SU-DHL-6 (cell line): ENCODE measurements around the gene AFAP1L1.

Source experiments
- H2AFZ ChIP-seq: fragments of 200-600 bp; sonication (generic); 2 replicates; pipeline ENCODE4 v1.6.1; 2014; ENCODE audit warnings: low read depth, mild to moderate bottlenecking, moderate library complexity, mixed read lengths, antibody characterized with exemption, low read length; ENCODE audit not compliant: severe bottlenecking
- H3F3A ChIP-seq: fragments of 200-600 bp; shearing (Covaris generic); 2 replicates; pipeline ENCODE4 v1.6.0; 2016; ENCODE audit warnings: antibody characterized with exemption, mild to moderate bottlenecking; ENCODE audit not compliant: insufficient read depth
- H3K27ac ChIP-seq: fragments of 200-600 bp; sonication (generic); 2 replicates; pipeline ENCODE4 v1.5.1; 2016; ENCODE audit warnings: low read depth, mild to moderate bottlenecking, low read length, moderate library complexity, mixed read lengths
- H3K27me3 ChIP-seq: fragments of 200-600 bp; sonication (generic), shearing (Covaris generic); 2 replicates; pipeline ENCODE4 v1.6.0; 2014; ENCODE audit warnings: mild to moderate bottlenecking, low read length
- H3K36me3 ChIP-seq: fragments of 200-600 bp; sonication (generic); 2 replicates; pipeline ENCODE4 v1.6.1; 2014; ENCODE audit warnings: mild to moderate bottlenecking, low read length, mixed read lengths
- H3K4me2 ChIP-seq: fragments of 300-600, 200-600 bp; shearing (Covaris generic), sonication (generic); 2 replicates; pipeline ENCODE4 v1.6.0; 2014; ENCODE audit warnings: low read length, low read depth, mild to moderate bottlenecking; ENCODE audit not compliant: poor library complexity, severe bottlenecking
- H3K4me3 ChIP-seq: fragments of 200-600 bp; sonication (generic); 2 replicates; pipeline ENCODE4 v1.5.1; 2014; ENCODE audit warnings: antibody characterized with exemption, low read length, mild to moderate bottlenecking, mixed read lengths; ENCODE audit not compliant: insufficient read depth, poor library complexity, severe bottlenecking
- H3K79me2 ChIP-seq: fragments of 200-600 bp; sonication (generic); 2 replicates; pipeline ENCODE4 v1.6.1; 2014; ENCODE audit warnings: mild to moderate bottlenecking, low read length, moderate library complexity; ENCODE audit not compliant: insufficient read depth
- H3K9ac ChIP-seq: fragments of 200-600 bp; sonication (generic); 2 replicates; pipeline ENCODE4 v1.7.0; 2014; ENCODE audit warnings: mild to moderate bottlenecking, low read length
- H3K9me2 ChIP-seq: fragments of 200-600 bp; sonication (generic); replicated peaks from 2 replicates; pipeline ENCODE4 v1.6.1; 2014; ENCODE audit warnings: low read length; ENCODE audit not compliant: insufficient read depth
- H3K9me3 ChIP-seq: fragments of 200-600 bp; sonication (generic); 2 replicates; pipeline ENCODE4 v1.6.1; 2014; ENCODE audit warnings: low read length, mixed read lengths; ENCODE audit not compliant: insufficient read depth
- H4K20me1 ChIP-seq: fragments of 200-600 bp; sonication (generic); 2 replicates; pipeline ENCODE4 v1.6.1; 2014; ENCODE audit warnings: low read depth, mild to moderate bottlenecking, antibody characterized with exemption, low read length, moderate library complexity, mixed read lengths
- EZH2phosphoT487 ChIP-seq: fragments of 200-600 bp; sonication (generic), shearing (Covaris generic); conservative IDR thresholded peaks from 2 replicates; pipeline ENCODE4 v1.6.1; 2018; ENCODE audit warnings: mild to moderate bottlenecking, antibody characterized with exemption, low read length, moderate library complexity, mixed read lengths
- TF ChIP-seq, protein P1 (sequence below): fragments of 200-600 bp; sonication (generic); IDR thresholded peaks from one replicate; pipeline ENCODE4 v1.5.1; 2017; ENCODE audit warnings: antibody characterized with exemption, mild to moderate bottlenecking, low read length, moderate library complexity; ENCODE audit not compliant: insufficient read depth, poor library complexity, severe bottlenecking

The AFAP1L1 gene

DNA sequence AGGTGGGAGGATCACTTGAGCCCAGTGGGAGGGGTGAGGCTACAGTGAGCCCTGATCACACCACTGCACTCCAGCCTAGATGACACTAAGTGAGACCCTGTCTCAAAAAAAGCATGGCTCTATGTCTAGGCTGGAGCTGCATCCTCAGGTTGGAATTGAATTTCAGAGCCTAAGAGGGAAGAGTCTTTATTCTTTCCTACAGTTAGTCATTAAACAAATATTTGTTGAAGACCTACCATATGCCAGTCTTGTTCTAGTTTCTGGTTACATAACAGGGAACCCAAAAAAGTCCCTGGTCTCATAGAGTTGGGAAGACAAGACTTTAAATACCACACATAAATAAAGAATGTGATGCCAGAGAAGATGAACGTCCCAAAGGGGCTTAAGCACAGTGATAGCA is 66.7 kb downstream of the AFAP1L1 start:
- Histone ChIP-seq H3K27ac (no peak overlapping the region), H3F3A (no peaks in the 10 kb centered on the region), H3K4me3 (no peak overlapping the region), H3K27me3 (no peaks in the 10 kb centered on the region), H3K4me2 (no peak overlapping the region), H3K9me2 (no peaks in the 10 kb centered on the region), H2AFZ (no peak overlapping the region), H3K9ac (no peak overlapping the region), H4K20me1 (no peaks in the 10 kb centered on the region), H3K36me3 (no peaks in the 10 kb centered on the region), H3K9me3 (no peaks in the 10 kb centered on the region), H3K79me2 (no peaks in the 10 kb centered on the region)
- TF ChIP-seq, protein P1, sequence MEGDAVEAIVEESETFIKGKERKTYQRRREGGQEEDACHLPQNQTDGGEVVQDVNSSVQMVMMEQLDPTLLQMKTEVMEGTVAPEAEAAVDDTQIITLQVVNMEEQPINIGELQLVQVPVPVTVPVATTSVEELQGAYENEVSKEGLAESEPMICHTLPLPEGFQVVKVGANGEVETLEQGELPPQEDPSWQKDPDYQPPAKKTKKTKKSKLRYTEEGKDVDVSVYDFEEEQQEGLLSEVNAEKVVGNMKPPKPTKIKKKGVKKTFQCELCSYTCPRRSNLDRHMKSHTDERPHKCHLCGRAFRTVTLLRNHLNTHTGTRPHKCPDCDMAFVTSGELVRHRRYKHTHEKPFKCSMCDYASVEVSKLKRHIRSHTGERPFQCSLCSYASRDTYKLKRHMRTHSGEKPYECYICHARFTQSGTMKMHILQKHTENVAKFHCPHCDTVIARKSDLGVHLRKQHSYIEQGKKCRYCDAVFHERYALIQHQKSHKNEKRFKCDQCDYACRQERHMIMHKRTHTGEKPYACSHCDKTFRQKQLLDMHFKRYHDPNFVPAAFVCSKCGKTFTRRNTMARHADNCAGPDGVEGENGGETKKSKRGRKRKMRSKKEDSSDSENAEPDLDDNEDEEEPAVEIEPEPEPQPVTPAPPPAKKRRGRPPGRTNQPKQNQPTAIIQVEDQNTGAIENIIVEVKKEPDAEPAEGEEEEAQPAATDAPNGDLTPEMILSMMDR = no peak
- TF ChIP-seq EZH2phosphoT487 = no peak

DNA sequence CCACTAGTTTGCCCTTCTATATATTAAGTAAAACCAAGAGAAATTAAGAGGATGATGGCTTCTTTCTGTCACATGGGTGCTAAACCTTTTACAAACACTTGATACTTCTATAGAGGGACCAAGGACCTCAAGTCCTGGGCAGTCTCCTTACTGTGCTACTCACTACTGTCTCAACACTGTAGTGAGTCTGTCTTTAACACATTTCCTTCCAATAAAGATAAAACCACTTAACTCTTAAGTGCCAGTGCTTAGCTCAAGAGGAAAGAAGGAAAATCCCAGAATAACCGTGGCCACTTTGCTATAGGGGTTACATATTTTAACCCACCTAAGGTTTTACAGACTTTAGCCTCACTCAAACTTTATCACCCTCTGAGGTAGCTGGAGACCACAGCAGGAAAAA is 69.3 kb downstream of the AFAP1L1 start:
- H3K27me3 ChIP-seq = no peaks in the 10 kb centered on the region
- H3K9me2 ChIP-seq = no peaks in the 10 kb centered on the region
- no peaks in the 10 kb centered on the region for H4K20me1 ChIP-seq
- peaks cover 5% of the 10 kb centered on the region for H3K79me2 ChIP-seq
- H3F3A ChIP-seq = peaks cover 12% of the 10 kb centered on the region
- H2AFZ ChIP-seq = no peak overlapping the region
- H3K9me3 ChIP-seq = no peaks in the 10 kb centered on the region
- no peak overlapping the region for H3K9ac ChIP-seq
- H3K4me3 ChIP-seq = no peak overlapping the region
- no peak overlapping the region for H3K4me2 ChIP-seq
- H3K36me3 ChIP-seq = no peaks in the 10 kb centered on the region
- TF ChIP-seq, protein P1 = no peak
- TF ChIP-seq EZH2phosphoT487 = no peak
- H3K27ac ChIP-seq = no peak overlapping the region

DNA sequence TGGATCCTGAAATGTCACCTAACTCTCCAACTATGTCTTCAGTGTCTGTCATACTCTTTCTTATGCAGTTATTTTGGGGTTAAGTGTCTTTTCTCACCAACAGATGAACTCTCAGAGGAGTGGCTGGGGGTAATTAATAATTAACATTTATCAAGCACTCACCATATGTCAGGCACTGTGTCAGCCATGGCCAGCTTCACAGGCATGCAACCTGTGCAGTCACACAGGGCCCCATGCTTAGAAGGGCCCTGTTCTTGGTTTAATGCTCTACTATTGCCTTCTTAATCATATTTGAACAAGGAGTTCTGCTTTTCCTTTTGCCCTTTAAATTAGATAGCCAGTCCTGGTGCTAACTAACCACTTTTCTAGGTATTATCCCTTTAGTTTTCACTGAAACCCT is 70.2 kb downstream of the AFAP1L1 start:
- TF ChIP-seq, protein P1 = no peak
- no peak for TF ChIP-seq EZH2phosphoT487
- H3K27ac ChIP-seq = no peak overlapping the region
- H3K9me3 ChIP-seq = no peaks in the 10 kb centered on the region
- H2AFZ ChIP-seq = no peak overlapping the region
- no peaks in the 10 kb centered on the region for H4K20me1 ChIP-seq
- H3K4me2 ChIP-seq = no peak overlapping the region
- no peaks in the 10 kb centered on the region for H3K9me2 ChIP-seq
- no peak overlapping the region for H3K9ac ChIP-seq
- H3K4me3 ChIP-seq = no peak overlapping the region
- no peaks in the 10 kb centered on the region for H3K36me3 ChIP-seq
- no peaks in the 10 kb centered on the region for H3K27me3 ChIP-seq
- H3F3A ChIP-seq = peaks cover 12% of the 10 kb centered on the region
- peaks cover 15% of the 10 kb centered on the region for H3K79me2 ChIP-seq

DNA sequence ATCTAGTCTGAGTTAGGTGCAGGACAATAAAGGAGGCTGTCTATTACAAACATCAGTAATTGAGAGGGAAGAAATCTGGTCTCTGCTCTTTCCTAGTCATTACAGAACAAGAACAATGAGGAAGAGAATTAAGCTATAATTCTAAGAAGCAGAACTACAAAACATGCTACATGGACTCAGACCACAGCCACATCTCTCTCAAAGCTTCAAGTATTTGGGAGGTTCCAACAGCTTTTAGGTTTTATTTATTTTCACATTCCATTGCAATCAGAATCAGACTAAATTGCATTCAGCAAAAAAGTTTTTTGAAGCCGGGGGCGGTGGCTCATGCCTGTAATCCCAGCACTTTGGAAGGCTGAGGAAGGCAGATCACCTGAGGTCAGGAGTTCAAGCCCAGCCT is 72.5 kb downstream of the AFAP1L1 start:
- Histone ChIP-seq H3F3A (peaks cover 12% of the 10 kb centered on the region), H3K27me3 (no peaks in the 10 kb centered on the region), H2AFZ (no peak overlapping the region), H4K20me1 (no peaks in the 10 kb centered on the region), H3K9me2 (no peaks in the 10 kb centered on the region), H3K4me3 (no peak overlapping the region), H3K9ac (peak overlapping the region; percentile 98), H3K79me2 (peaks cover 34% of the 10 kb centered on the region), H3K4me2 (peak overlapping the region; percentile 75), H3K27ac (no peak overlapping the region), H3K9me3 (no peaks in the 10 kb centered on the region), H3K36me3 (peaks cover 14% of the 10 kb centered on the region)
- TF ChIP-seq EZH2phosphoT487 = no peak
- TF ChIP-seq, protein P1 = no peak
